NT2/D1 (cell line): Measurements from ENCODE around the gene CSPG5.

ENCODE experiments used
- DNase-seq: peaks from one replicate; pipeline ENCODE4 v3.0.0-alpha.2; 2011; ENCODE audit warnings: low read depth, low spot score
- H3K27me3 ChIP-seq: 2 replicates; pipeline ENCODE4 v1.6.0; 2011; ENCODE audit warnings: mild to moderate bottlenecking; ENCODE audit not compliant: insufficient read length, insufficient read depth
- H3K36me3 ChIP-seq: 2 replicates; pipeline ENCODE4 v1.6.1; 2011; ENCODE audit warnings: mild to moderate bottlenecking, low read length, mixed read lengths; ENCODE audit not compliant: insufficient read depth, insufficient read length
- H3K4me1 ChIP-seq: 2 replicates; pipeline ENCODE4 v1.5.1; 2011; ENCODE audit not compliant: insufficient read depth, insufficient read length
- H3K4me3 ChIP-seq: 2 replicates; pipeline ENCODE4 v1.5.1; 2011; ENCODE audit warnings: low read depth; ENCODE audit not compliant: insufficient read length
- H3K9ac ChIP-seq: 2 replicates; pipeline ENCODE4 v1.6.0; 2011; ENCODE audit warnings: low read depth; ENCODE audit not compliant: insufficient read length
- H3K9me3 ChIP-seq: 2 replicates; pipeline ENCODE4 v1.5.1; 2011; ENCODE audit warnings: mild to moderate bottlenecking, low read length; ENCODE audit not compliant: insufficient read depth
- SUZ12 ChIP-seq: IDR thresholded peaks from 2 replicates; pipeline ENCODE4 v1.6.1; 2011; ENCODE audit not compliant: insufficient read length, insufficient read depth; ENCODE audit errors: extremely low read depth
- YY1 ChIP-seq: IDR thresholded peaks from 2 replicates; pipeline ENCODE4 v1.6.1; 2011; ENCODE audit not compliant: insufficient read length, insufficient read depth
- ZNF274 ChIP-seq: IDR thresholded peaks from 2 replicates; pipeline ENCODE4 v1.6.1; 2011; ENCODE audit warnings: mild to moderate bottlenecking, low read depth, low read length

The CSPG5 gene

GRCh38 chr3:47577583-47578118 lies 1.0 kb downstream of the CSPG5 start:
- no peak for TF ChIP-seq ZNF274
- TF ChIP-seq SUZ12 = no peak
- TF ChIP-seq YY1 = no peak
- H3K9me3 ChIP-seq = no peaks in the 10 kb centered on the region
- peak overlapping the region; percentile 16 for H3K4me3 ChIP-seq
- H3K36me3 ChIP-seq = no peaks in the 10 kb centered on the region
- peaks cover 2% of the 10 kb centered on the region for H3K4me1 ChIP-seq
- H3K9ac ChIP-seq = peak overlapping the region; percentile 66
- H3K27me3 ChIP-seq = peaks cover 40% of the 10 kb centered on the region
- no peak for DNase-seq

- no peak overlapping the region for H3K4me3 ChIP-seq
- TF ChIP-seq ZNF274 = no peak
- TF ChIP-seq YY1 = no peak
- TF ChIP-seq SUZ12 = no peak
- H3K27me3 ChIP-seq = peaks cover 17% of the 10 kb centered on the region
- H3K9ac ChIP-seq = no peak overlapping the region
- no peak for DNase-seq
- no peaks in the 10 kb centered on the region for H3K36me3 ChIP-seq
- no peaks in the 10 kb centered on the region for H3K9me3 ChIP-seq
- peaks cover 2% of the 10 kb centered on the region for H3K4me1 ChIP-seq
These were observed 5.2 kb downstream of the CSPG5 start for GRCh38 chr3:47573190-47574172.

GRCh38 chr3:47571391-47572175 lies 7.1 kb downstream of the CSPG5 start:
- Histone ChIP-seq H3K27me3 (peaks cover under 1% of the 10 kb centered on the region), H3K4me3 (no peak overlapping the region), H3K9me3 (no peaks in the 10 kb centered on the region), H3K36me3 (no peaks in the 10 kb centered on the region), H3K4me1 (peaks cover 2% of the 10 kb centered on the region), H3K9ac (no peak overlapping the region)
- no peak for DNase-seq
- TF ChIP-seq YY1 (no peak), ZNF274 (no peak), SUZ12 (no peak)

GRCh38 chr3:47568901-47569300 lies 9.8 kb downstream of the CSPG5 start:
- no peak for DNase-seq
- Histone ChIP-seq H3K36me3 (no peaks in the 10 kb centered on the region), H3K4me1 (peaks cover under 1% of the 10 kb centered on the region), H3K9ac (no peak overlapping the region), H3K27me3 (no peaks in the 10 kb centered on the region), H3K4me3 (no peak overlapping the region), H3K9me3 (no peaks in the 10 kb centered on the region)
- TF ChIP-seq SUZ12 = no peak
- TF ChIP-seq ZNF274 = no peak
- no peak for TF ChIP-seq YY1

GRCh38 chr3:47567149-47567548 lies 11.5 kb downstream of the CSPG5 start:
- Histone ChIP-seq H3K36me3 (no peaks in the 10 kb centered on the region), H3K4me3 (no peak overlapping the region), H3K9me3 (no peaks in the 10 kb centered on the region), H3K27me3 (no peaks in the 10 kb centered on the region), H3K9ac (no peak overlapping the region), H3K4me1 (no peaks in the 10 kb centered on the region)
- DNase-seq = no peak
- TF ChIP-seq ZNF274 (no peak), YY1 (no peak), SUZ12 (no peak)

GRCh38 chr3:47566667-47567066 lies 12.0 kb downstream of the CSPG5 start:
- Histone ChIP-seq H3K27me3 (no peaks in the 10 kb centered on the region), H3K4me1 (no peaks in the 10 kb centered on the region), H3K4me3 (no peak overlapping the region), H3K36me3 (no peaks in the 10 kb centered on the region), H3K9me3 (no peaks in the 10 kb centered on the region), H3K9ac (no peak overlapping the region)
- TF ChIP-seq YY1 (no peak), SUZ12 (no peak), ZNF274 (no peak)
- no peak for DNase-seq
